GM19452 (cell line): ENCODE data around the gene TUBGCP3.

ENCODE experiments used
- ATAC-seq: cut with Tn5 transposase; IDR thresholded peaks from one replicate; pipeline ENCODE4 v1.9.1; 2021; ENCODE audit not compliant: unreplicated experiment

Gene TUBGCP3

DNA sequence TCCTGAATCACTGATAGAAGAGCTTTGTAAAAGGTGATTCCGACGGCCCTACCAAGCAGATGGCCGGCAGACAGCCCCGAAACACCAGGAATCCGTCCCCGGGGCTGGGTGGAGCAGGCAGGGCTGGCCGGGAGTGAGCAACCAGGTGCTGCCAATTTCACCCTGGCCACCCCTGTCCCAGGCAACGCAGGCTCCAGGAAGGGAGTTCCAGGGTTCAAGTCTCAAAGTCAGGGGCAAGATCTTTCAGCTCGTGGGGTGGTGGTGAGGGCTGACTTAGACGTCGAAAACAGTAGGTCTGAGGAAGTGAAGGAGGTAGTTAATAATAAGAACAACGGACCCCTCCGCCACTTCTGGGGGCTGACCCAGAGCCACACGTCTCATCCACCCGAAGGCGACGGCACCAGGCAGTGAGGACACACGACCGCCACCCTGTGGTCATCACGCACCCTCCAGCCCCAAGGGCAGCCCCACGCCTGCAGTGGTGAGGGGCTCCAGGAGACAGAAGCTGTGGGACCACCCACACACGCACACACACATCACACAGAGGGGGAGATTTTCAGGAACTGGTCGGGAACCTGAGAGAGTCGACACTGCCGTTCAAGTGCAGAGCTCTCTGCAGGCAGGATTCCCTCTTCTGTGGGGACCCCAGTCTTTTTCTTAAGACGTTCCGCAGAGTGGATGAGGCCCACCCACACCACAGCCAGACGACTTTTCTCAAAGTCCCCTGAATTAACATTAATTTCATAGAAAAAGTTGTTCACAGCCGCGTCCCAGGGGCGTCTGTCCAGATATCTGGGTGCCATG lies 144.6 kb downstream of the TUBGCP3 start:
- ATAC-seq, result no peak

DNA sequence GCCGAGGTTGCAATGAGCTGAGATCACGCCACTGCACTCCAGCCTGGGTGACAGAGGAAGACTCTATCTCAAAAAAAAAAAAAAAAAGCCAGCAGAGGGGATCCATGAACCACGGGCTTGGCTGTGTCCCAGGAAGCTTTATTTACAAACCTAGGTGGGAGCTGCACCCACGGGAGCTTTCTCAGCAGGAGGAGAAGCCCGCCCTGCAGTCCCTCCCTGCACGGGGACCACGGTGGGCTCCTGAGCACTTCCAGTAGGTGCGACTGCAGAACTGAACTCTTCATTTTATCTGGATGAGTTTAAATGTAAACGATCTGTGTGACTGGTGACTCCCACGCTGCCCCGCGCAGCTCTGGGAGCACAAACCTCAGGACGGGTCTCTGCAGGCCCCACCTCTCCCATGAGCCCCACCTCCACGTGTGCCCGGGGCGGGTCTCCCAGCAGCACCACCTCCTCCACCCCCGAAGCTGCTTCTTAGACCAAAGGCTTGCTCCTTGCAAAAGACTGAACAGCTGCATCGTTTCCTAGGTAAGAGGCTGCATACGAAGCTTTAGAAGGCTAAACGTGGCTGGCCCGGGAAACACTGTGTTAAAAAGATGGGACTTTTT lies 145.4 kb downstream of the TUBGCP3 start:
- no peak for ATAC-seq

DNA sequence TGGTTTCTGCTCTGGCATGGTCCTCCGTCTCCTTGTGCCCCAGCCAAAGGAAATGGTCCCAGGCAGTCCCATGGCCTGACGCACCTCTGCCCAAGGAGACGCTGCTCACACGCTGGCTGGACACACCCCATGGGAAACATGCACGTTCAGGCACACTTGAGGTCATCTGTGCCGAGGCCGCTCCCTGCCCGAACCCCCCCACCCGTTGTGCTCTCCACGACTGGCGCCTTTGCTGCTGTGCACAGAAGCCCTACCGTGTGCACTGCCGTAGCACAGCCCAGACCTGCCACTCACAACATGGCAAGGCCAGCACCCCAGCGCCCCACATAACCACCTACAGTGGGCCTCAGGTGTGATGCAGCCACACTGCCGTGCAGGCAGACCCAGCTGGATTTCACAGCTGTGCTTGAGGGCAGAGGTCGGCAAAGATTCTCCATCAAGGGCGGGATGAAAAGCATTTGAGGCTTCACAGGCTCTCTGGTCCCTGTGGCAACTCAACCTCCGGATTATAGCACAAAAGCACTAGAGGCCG lies 146.1 kb downstream of the TUBGCP3 start:
- ATAC-seq, result no peak

GRCh38 chr13:112441226-112441625 lies 146.7 kb downstream of the TUBGCP3 start:
- no peak for ATAC-seq

GRCh38 chr13:112438515-112438914 lies 149.4 kb downstream of the TUBGCP3 start:
- ATAC-seq, result no peak

DNA sequence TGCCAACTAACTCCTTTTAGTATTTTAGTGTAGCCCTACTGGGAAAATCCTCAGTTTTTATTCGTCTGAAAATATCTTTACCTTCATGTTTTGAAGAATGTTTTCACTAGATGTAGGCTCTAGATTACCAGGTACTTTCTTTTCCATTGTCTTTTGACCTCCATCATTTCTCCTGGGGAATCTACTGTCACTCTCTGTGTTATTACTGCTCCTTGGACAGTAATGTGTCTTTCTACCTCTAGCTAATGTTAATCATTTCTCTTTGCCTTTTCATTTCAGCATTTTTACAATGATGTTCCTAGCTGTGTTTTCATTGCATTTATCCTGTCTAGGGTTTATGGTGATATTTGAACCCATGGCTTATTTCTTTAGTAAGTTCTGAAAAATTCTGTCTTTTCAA lies 149.9 kb downstream of the TUBGCP3 start:
- ATAC-seq, result no peak

- no peak for ATAC-seq
Observed at GRCh38 chr13:112435973-112436372, 152.0 kb downstream of the TUBGCP3 start.
